Natural killer cell (primary cell): ENCODE data around the gene FSIP1. TPM values are rescaled to one million over a fixed set of nuclear protein-coding genes. Genes with fewer than 3 reads are reported as not detected.

Experiments used
- ATAC-seq, 3 donors: fragments of 150-1000 bp in 2 of 3; fragments of 200-7000 bp in 1 of 3; cut with Tn5 transposase; 1 replicate in 1 of 3; 2 replicates in 2 of 3; pipeline ENCODE4 v1.10.0; 2021; ENCODE audit warnings: mild to moderate bottlenecking in 2 of 3, moderate library complexity in 2 of 3
- DNase-seq, 2 donors: peaks; one replicate each; pipeline versions ENCODE4 v3.0.0 to v3.0.0-alpha.2; 2013 to 2021; ENCODE audit warnings: mixed read lengths in 1 of 2
- H3K27ac ChIP-seq: one replicate; pipeline ENCODE4 v1.5.1; 2013; ENCODE audit warnings: mild to moderate bottlenecking, low read length
- H3K27me3 ChIP-seq: one replicate; pipeline ENCODE4 v1.6.1; 2013; ENCODE audit warnings: low read length; ENCODE audit not compliant: control insufficient read depth, insufficient read depth
- H3K36me3 ChIP-seq: one replicate; pipeline ENCODE4 v1.6.1; 2013; ENCODE audit warnings: low read length; ENCODE audit not compliant: control insufficient read depth, insufficient read depth
- H3K4me1 ChIP-seq: one replicate; pipeline ENCODE4 v1.6.1; 2013; ENCODE audit warnings: low read length; ENCODE audit not compliant: control insufficient read depth, insufficient read depth
- H3K4me3 ChIP-seq: one replicate; pipeline ENCODE4 v1.5.1; 2013; ENCODE audit warnings: low read length
- H3K9me3 ChIP-seq: one replicate; pipeline ENCODE4 v1.6.1; 2013; ENCODE audit warnings: low read length; ENCODE audit not compliant: control insufficient read depth, insufficient read depth
- H3K27ac Mint-ChIP-seq, 2 donors: one replicate each; pipeline ENCODE4 v1.8.0; 2022; ENCODE audit warnings: mild to moderate bottlenecking in 2 of 2, mixed read lengths in 2 of 2, moderate library complexity in 1 of 2
- H3K27me3 Mint-ChIP-seq, 2 donors: one replicate each; pipeline ENCODE4 v1.8.0; 2022; ENCODE audit warnings: low read depth in 2 of 2, mixed read lengths in 2 of 2
- H3K36me3 Mint-ChIP-seq: one replicate; pipeline ENCODE4 v1.8.0; 2022; ENCODE audit warnings: mixed read lengths
- H3K4me1 Mint-ChIP-seq, 2 donors: one replicate each; pipeline ENCODE4 v1.8.0; 2022; ENCODE audit warnings: mixed read lengths in 2 of 2
- H3K4me3 Mint-ChIP-seq: one replicate; pipeline ENCODE4 v1.8.0; 2022; ENCODE audit warnings: mild to moderate bottlenecking, moderate library complexity, mixed read lengths
- H3K9me3 Mint-ChIP-seq, 2 donors: one replicate each; pipeline ENCODE4 v1.8.0; 2022; ENCODE audit warnings: mixed read lengths in 2 of 2
- CTCF ChIP-seq: fragments of 200-600 bp; IDR thresholded peaks from one replicate; pipeline ENCODE4 v1.8.0; 2022; ENCODE audit warnings: antibody characterized with exemption
- WGBS: methylation state at CpG from one replicate; pipeline ENCODE4 v1.1.7; 2013; ENCODE audit warnings: missing lambda C conversion rate; ENCODE audit not compliant: insufficient coverage; 5-methylcytosine and 5-hydroxymethylcytosine counted together
- intact Hi-C: fragments of 100-400 bp; cut with micrococcal nuclease; formaldehyde crosslinking; loops from one replicate; pipeline ENCODE4 v1.14.2; 2022
- total RNA-seq, 4 donors: library from RNA; stranded (reverse); fragments of 120-200 nt in 1 of 4; gene quantifications; one replicate each; pipeline versions ENCODE4 v1.2.3 to v1.2.4, GENCODE V29; 2013 to 2022

FSIP1 gene
- total RNA-seq, 3 donors from 2014 or later (not counting 1 experiment from before 2014, with no cell fraction given) = 1.1 to 2.3 (median 1.8) TPM

- no peak overlapping the region for H3K27ac Mint-ChIP-seq
- intact Hi-C loops = no loop called here
Observed at GRCh38 chr15:39698444-39699390, 83.9 kb downstream of the FSIP1 start.

GRCh38 chr15:39697509-39697908, 85.1 kb downstream of the FSIP1 start:
- Histone ChIP-seq H3K9me3 (no peaks in the 10 kb centered on the region), H3K36me3 (no peaks in the 10 kb centered on the region), H3K4me3 (no peak overlapping the region), H3K27ac (no peak overlapping the region), H3K4me1 (no peaks in the 10 kb centered on the region), H3K27me3 (no peaks in the 10 kb centered on the region)
- Mint-ChIP-seq H3K4me3 (no peak overlapping the region), H3K4me1 (peaks cover 0 to 4% of the 10 kb centered on the region in 2 donors), H3K27ac (no peak overlapping the region), H3K27me3 (no peaks in the 10 kb centered on the region), H3K36me3 (no peaks in the 10 kb centered on the region), H3K9me3 (no peaks in the 10 kb centered on the region)
- 93% methylated on average over 5 of the region's 5 CpGs for WGBS
- no peak for ATAC-seq
- no peak for TF ChIP-seq CTCF
- intact Hi-C loops = no loop called here
- DNase-seq = no peak

More at GRCh38 chr15:39698444-39699390, 83.9 kb downstream of the FSIP1 start:
- no peak for TF ChIP-seq CTCF
- Histone ChIP-seq H3K4me1 (no peaks in the 10 kb centered on the region), H3K27ac (no peak overlapping the region), H3K36me3 (no peaks in the 10 kb centered on the region), H3K9me3 (no peaks in the 10 kb centered on the region), H3K27me3 (no peaks in the 10 kb centered on the region), H3K4me3 (no peak overlapping the region)
- no peaks in the 10 kb centered on the region for H3K27me3 Mint-ChIP-seq
- no peaks in the 10 kb centered on the region for H3K9me3 Mint-ChIP-seq
- peaks cover 0 to 4% of the 10 kb centered on the region in 2 donors for H3K4me1 Mint-ChIP-seq
- WGBS = 91% methylated on average over 9 of the region's 11 CpGs
- no peak for ATAC-seq
- DNase-seq = no peak
- no peak overlapping the region for H3K4me3 Mint-ChIP-seq
- H3K36me3 Mint-ChIP-seq = no peaks in the 10 kb centered on the region

- ATAC-seq (no peak), DNase-seq (no peak)
- Histone ChIP-seq H3K27ac (no peak overlapping the region), H3K9me3 (no peaks in the 10 kb centered on the region), H3K36me3 (no peaks in the 10 kb centered on the region), H3K4me1 (no peaks in the 10 kb centered on the region), H3K27me3 (no peaks in the 10 kb centered on the region), H3K4me3 (no peak overlapping the region)
- Mint-ChIP-seq H3K4me3 (no peak overlapping the region), H3K27ac (no peak overlapping the region), H3K4me1 (peaks cover 4 to 8% of the 10 kb centered on the region in 2 donors), H3K36me3 (no peaks in the 10 kb centered on the region), H3K9me3 (no peaks in the 10 kb centered on the region), H3K27me3 (no peaks in the 10 kb centered on the region)
- TF ChIP-seq CTCF = no peak
- intact Hi-C loops = no loop called here
- no CpG with 5 or more reads among the region's 2 CpGs for WGBS
Observed at GRCh38 chr15:39695793-39696192, 86.8 kb downstream of the FSIP1 start.
